Measurements from ENCODE around the gene BMPR2.
"Not testable (repeated sequence)": the region's sequence is repeated elsewhere in the genome, so short reads cannot be mapped to it uniquely, and the experiment has no call there.

BMPR2 gene

GRCh38 chr2:202429164-202429980, 53.2 kb downstream of the BMPR2 start:
- no peaks in the 10 kb centered on the region for H3K9me3 ChIP-seq (ENCODE audit: control insufficient read depth, low read length)
- H3K9ac ChIP-seq (ENCODE audit: low read length), result no peak overlapping the region
- no peaks in the 10 kb centered on the region for H3K36me3 ChIP-seq (ENCODE audit: control insufficient read depth, insufficient read depth, low read length)
- H3K4me3 ChIP-seq (ENCODE audit: low read length), result no peak overlapping the region
- no peaks in the 10 kb centered on the region for H3K4me1 ChIP-seq (ENCODE audit: control insufficient read depth, insufficient read depth, low read length)
- H3K27me3 ChIP-seq (ENCODE audit: control insufficient read depth, insufficient read depth, low read length), result no peaks in the 10 kb centered on the region

- no peak overlapping the region for H3K4me3 ChIP-seq (ENCODE audit: low read length)
- H3K27me3 ChIP-seq (ENCODE audit: control insufficient read depth, insufficient read depth, low read length), result no peaks in the 10 kb centered on the region
These were observed 56.6 kb downstream of the BMPR2 start for GRCh38 chr2:202432776-202433175.

GRCh38 chr2:202434472-202434871, 58.3 kb downstream of the BMPR2 start:
- H3K4me3 ChIP-seq (ENCODE audit: low read length), result no peak overlapping the region
- H3K27me3 ChIP-seq (ENCODE audit: control insufficient read depth, insufficient read depth, low read length), result no peaks in the 10 kb centered on the region
- no peaks in the 10 kb centered on the region for H3K36me3 ChIP-seq (ENCODE audit: control insufficient read depth, insufficient read depth, low read length)
- H3K9me3 ChIP-seq (ENCODE audit: control insufficient read depth, low read length), result no peaks in the 10 kb centered on the region
- H3K9ac ChIP-seq (ENCODE audit: low read length), result no peak overlapping the region
- no peaks in the 10 kb centered on the region for H3K4me1 ChIP-seq (ENCODE audit: control insufficient read depth, insufficient read depth, low read length)

More at GRCh38 chr2:202432776-202433175, 56.6 kb downstream of the BMPR2 start:
- no peak overlapping the region for H3K9ac ChIP-seq (ENCODE audit: low read length)
- H3K36me3 ChIP-seq (ENCODE audit: control insufficient read depth, insufficient read depth, low read length), result no peaks in the 10 kb centered on the region
- no peaks in the 10 kb centered on the region for H3K4me1 ChIP-seq (ENCODE audit: control insufficient read depth, insufficient read depth, low read length)
- no peaks in the 10 kb centered on the region for H3K9me3 ChIP-seq (ENCODE audit: control insufficient read depth, low read length)

- no peak overlapping the region for H3K9ac ChIP-seq (ENCODE audit: low read length)
- H3K36me3 ChIP-seq (ENCODE audit: control insufficient read depth, insufficient read depth, low read length), result no peaks in the 10 kb centered on the region
- H3K4me1 ChIP-seq (ENCODE audit: control insufficient read depth, insufficient read depth, low read length), result no peaks in the 10 kb centered on the region
- H3K9me3 ChIP-seq (ENCODE audit: control insufficient read depth, low read length), result no peaks in the 10 kb centered on the region
- no peaks in the 10 kb centered on the region for H3K27me3 ChIP-seq (ENCODE audit: control insufficient read depth, insufficient read depth, low read length)
- no peak overlapping the region for H3K4me3 ChIP-seq (ENCODE audit: low read length)
These were observed 60.5 kb downstream of the BMPR2 start for GRCh38 chr2:202436626-202437025.

- H3K4me1 ChIP-seq (ENCODE audit: control insufficient read depth, insufficient read depth, low read length), result not testable (repeated sequence)
These were observed 64.0 kb downstream of the BMPR2 start for GRCh38 chr2:202440117-202440516.

GRCh38 chr2:202442882-202443281, 66.8 kb downstream of the BMPR2 start:
- H3K9ac ChIP-seq (ENCODE audit: low read length), result no peak overlapping the region
- no peaks in the 10 kb centered on the region for H3K9me3 ChIP-seq (ENCODE audit: control insufficient read depth, low read length)
- no peaks in the 10 kb centered on the region for H3K4me1 ChIP-seq (ENCODE audit: control insufficient read depth, insufficient read depth, low read length)
- no peak overlapping the region for H3K4me3 ChIP-seq (ENCODE audit: low read length)
- H3K27me3 ChIP-seq (ENCODE audit: control insufficient read depth, insufficient read depth, low read length), result no peaks in the 10 kb centered on the region
- H3K36me3 ChIP-seq (ENCODE audit: control insufficient read depth, insufficient read depth, low read length), result no peaks in the 10 kb centered on the region

More at GRCh38 chr2:202440117-202440516, 64.0 kb downstream of the BMPR2 start:
- not testable (repeated sequence) for H3K36me3 ChIP-seq (ENCODE audit: control insufficient read depth, insufficient read depth, low read length); H3K27me3 ChIP-seq (ENCODE audit: control insufficient read depth, insufficient read depth, low read length); H3K9me3 ChIP-seq (ENCODE audit: control insufficient read depth, low read length); H3K4me3 ChIP-seq (ENCODE audit: low read length); H3K9ac ChIP-seq (ENCODE audit: low read length)

- Histone ChIP-seq H3K36me3 (ENCODE audit: control insufficient read depth, insufficient read depth, low read length) (no peaks in the 10 kb centered on the region), H3K9ac (ENCODE audit: low read length) (no peak overlapping the region), H3K9me3 (ENCODE audit: control insufficient read depth, low read length) (no peaks in the 10 kb centered on the region), H3K27me3 (ENCODE audit: control insufficient read depth, insufficient read depth, low read length) (no peaks in the 10 kb centered on the region), H3K4me1 (ENCODE audit: control insufficient read depth, insufficient read depth, low read length) (no peaks in the 10 kb centered on the region), H3K4me3 (ENCODE audit: low read length) (no peak overlapping the region)
These were observed 67.9 kb downstream of the BMPR2 start for GRCh38 chr2:202444000-202444399.

GRCh38 chr2:202449344-202449743, 73.2 kb downstream of the BMPR2 start:
- H3K4me3 ChIP-seq (ENCODE audit: low read length), result no peak overlapping the region
- H3K27me3 ChIP-seq (ENCODE audit: control insufficient read depth, insufficient read depth, low read length), result no peaks in the 10 kb centered on the region
- no peak overlapping the region for H3K9ac ChIP-seq (ENCODE audit: low read length)
- no peaks in the 10 kb centered on the region for H3K9me3 ChIP-seq (ENCODE audit: control insufficient read depth, low read length)
- H3K36me3 ChIP-seq (ENCODE audit: control insufficient read depth, insufficient read depth, low read length), result no peaks in the 10 kb centered on the region
- no peaks in the 10 kb centered on the region for H3K4me1 ChIP-seq (ENCODE audit: control insufficient read depth, insufficient read depth, low read length)

GRCh38 chr2:202450785-202451184, 74.7 kb downstream of the BMPR2 start:
- no peaks in the 10 kb centered on the region for H3K36me3 ChIP-seq (ENCODE audit: control insufficient read depth, insufficient read depth, low read length)
- no peaks in the 10 kb centered on the region for H3K9me3 ChIP-seq (ENCODE audit: control insufficient read depth, low read length)
- no peak overlapping the region for H3K9ac ChIP-seq (ENCODE audit: low read length)
- no peaks in the 10 kb centered on the region for H3K27me3 ChIP-seq (ENCODE audit: control insufficient read depth, insufficient read depth, low read length)
- no peaks in the 10 kb centered on the region for H3K4me1 ChIP-seq (ENCODE audit: control insufficient read depth, insufficient read depth, low read length)
- H3K4me3 ChIP-seq (ENCODE audit: low read length), result no peak overlapping the region

GRCh38 chr2:202452744-202453143, 76.6 kb downstream of the BMPR2 start:
- Histone ChIP-seq H3K9me3 (ENCODE audit: control insufficient read depth, low read length) (no peaks in the 10 kb centered on the region), H3K36me3 (ENCODE audit: control insufficient read depth, insufficient read depth, low read length) (no peaks in the 10 kb centered on the region), H3K4me1 (ENCODE audit: control insufficient read depth, insufficient read depth, low read length) (no peaks in the 10 kb centered on the region), H3K4me3 (ENCODE audit: low read length) (no peak overlapping the region), H3K9ac (ENCODE audit: low read length) (no peak overlapping the region), H3K27me3 (ENCODE audit: control insufficient read depth, insufficient read depth, low read length) (no peaks in the 10 kb centered on the region)

GRCh38 chr2:202454536-202454935, 78.4 kb downstream of the BMPR2 start:
- no peak overlapping the region for H3K9ac ChIP-seq (ENCODE audit: low read length)
- no peaks in the 10 kb centered on the region for H3K4me1 ChIP-seq (ENCODE audit: control insufficient read depth, insufficient read depth, low read length)
- no peaks in the 10 kb centered on the region for H3K27me3 ChIP-seq (ENCODE audit: control insufficient read depth, insufficient read depth, low read length)
- H3K9me3 ChIP-seq (ENCODE audit: control insufficient read depth, low read length), result no peaks in the 10 kb centered on the region
- H3K36me3 ChIP-seq (ENCODE audit: control insufficient read depth, insufficient read depth, low read length), result no peaks in the 10 kb centered on the region
- no peak overlapping the region for H3K4me3 ChIP-seq (ENCODE audit: low read length)

- no peak overlapping the region for H3K9ac ChIP-seq (ENCODE audit: low read length)
- H3K36me3 ChIP-seq (ENCODE audit: control insufficient read depth, insufficient read depth, low read length), result no peaks in the 10 kb centered on the region
- no peaks in the 10 kb centered on the region for H3K27me3 ChIP-seq (ENCODE audit: control insufficient read depth, insufficient read depth, low read length)
- no peaks in the 10 kb centered on the region for H3K4me1 ChIP-seq (ENCODE audit: control insufficient read depth, insufficient read depth, low read length)
- no peaks in the 10 kb centered on the region for H3K9me3 ChIP-seq (ENCODE audit: control insufficient read depth, low read length)
- no peak overlapping the region for H3K4me3 ChIP-seq (ENCODE audit: low read length)
These were observed 79.0 kb downstream of the BMPR2 start for GRCh38 chr2:202455114-202455513.
